GM12865 (cell line): ENCODE data around the gene SEMA6D.

Source experiments
- DNase-seq: peaks from one replicate; pipeline ENCODE4 v3.0.0; 2010; ENCODE audit warnings: low read depth
- H3K4me3 ChIP-seq: 2 replicates; pipeline ENCODE4 v1.5.1; 2011; ENCODE audit warnings: mild to moderate bottlenecking, low read depth, low read length, control low read depth
- CTCF ChIP-seq: IDR thresholded peaks from 2 replicates; pipeline ENCODE4 v1.5.1; 2011; ENCODE audit warnings: low read length, control low read depth, low read depth, inconsistent platforms; ENCODE audit not compliant: insufficient read depth; ENCODE audit errors: missing control alignments

Gene SEMA6D

GRCh38 chr15:47773143-47773542 lies 55.8 kb downstream of the SEMA6D start:
- TF ChIP-seq CTCF: no peak
- H3K4me3 ChIP-seq: no peak overlapping the region
- no peak for DNase-seq

DNA sequence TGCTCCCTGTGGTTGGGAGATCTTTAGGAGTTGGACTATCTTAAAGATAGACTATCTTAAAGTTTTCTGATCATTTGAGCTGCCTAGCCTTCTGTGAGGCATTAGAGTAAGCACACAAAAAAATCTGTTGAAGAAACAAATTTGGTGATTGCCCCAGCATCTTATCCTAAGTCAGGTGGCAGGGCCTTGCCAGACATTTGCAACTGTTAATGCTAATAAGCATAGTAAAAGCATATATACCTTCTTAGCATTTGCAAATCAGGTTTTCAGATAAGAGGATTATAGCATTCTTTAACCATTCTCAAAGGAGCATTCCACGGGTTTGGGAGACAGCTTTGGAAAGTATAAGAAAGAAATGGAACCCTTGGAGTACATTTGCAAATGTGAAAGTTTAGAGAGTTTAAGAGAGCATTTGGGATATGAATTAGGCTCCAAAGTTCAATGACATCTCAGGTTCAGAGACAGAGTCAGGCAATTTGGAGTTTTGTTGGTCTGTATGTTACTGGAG lies 61.0 kb downstream of the SEMA6D start:
- DNase-seq: no peak
- H3K4me3 ChIP-seq: no peak overlapping the region
- TF ChIP-seq CTCF: no peak

- H3K4me3 ChIP-seq: no peak overlapping the region
- no peak for TF ChIP-seq CTCF
- no peak for DNase-seq
Measured at GRCh38 chr15:47780971-47781370, 63.7 kb downstream of the SEMA6D start.

- no peak for TF ChIP-seq CTCF
Measured at GRCh38 chr15:47781527-47781926, 64.2 kb downstream of the SEMA6D start.

GRCh38 chr15:47784820-47785219 lies 67.5 kb downstream of the SEMA6D start:
- DNase-seq: no peak
- TF ChIP-seq CTCF: no peak
- H3K4me3 ChIP-seq: no peak overlapping the region

More at GRCh38 chr15:47781527-47781926, 64.2 kb downstream of the SEMA6D start:
- DNase-seq: no peak
- H3K4me3 ChIP-seq: no peak overlapping the region

DNA sequence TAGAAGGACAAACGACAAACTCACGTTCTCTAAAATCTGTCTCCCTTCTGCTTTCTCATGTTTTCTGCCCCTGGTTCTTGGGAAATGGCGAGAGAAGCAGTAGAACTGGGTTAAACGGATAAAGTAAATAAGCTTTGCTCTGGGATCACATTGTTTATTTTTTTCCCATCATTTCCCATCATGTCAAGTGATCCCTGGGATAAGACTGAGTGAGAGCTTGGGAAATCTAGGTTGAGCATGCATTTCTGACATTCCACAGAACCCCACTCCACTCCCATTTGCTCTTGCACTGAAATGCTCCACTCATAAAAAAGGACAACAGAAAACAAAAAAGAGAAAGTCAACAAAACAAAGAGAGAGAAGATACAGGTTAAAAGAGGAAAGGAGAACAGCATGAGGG lies 69.1 kb downstream of the SEMA6D start:
- no peak overlapping the region for H3K4me3 ChIP-seq
- DNase-seq: no peak
- TF ChIP-seq CTCF: no peak

GRCh38 chr15:47787875-47788274 lies 70.6 kb downstream of the SEMA6D start:
- no peak for TF ChIP-seq CTCF
- H3K4me3 ChIP-seq: no peak overlapping the region
- DNase-seq: no peak
